NB4 (cell line): Measurements from ENCODE around the gene SPP1.

Experiments
- CTCF ChIP-seq: IDR thresholded peaks from one replicate; pipeline ENCODE4 v1.5.1; 2012; ENCODE audit warnings: low read depth, low read length
- MAX ChIP-seq: IDR thresholded peaks from 2 replicates; pipeline ENCODE4 v1.6.1; 2011; ENCODE audit warnings: low read depth, low read length

GRCh38 chr4:88017516-88018297, 42.2 kb downstream of the SPP1 start:
- no peak for TF ChIP-seq CTCF
- TF ChIP-seq MAX = no peak
